Measurements from ENCODE around the gene GPR37.

DNA sequence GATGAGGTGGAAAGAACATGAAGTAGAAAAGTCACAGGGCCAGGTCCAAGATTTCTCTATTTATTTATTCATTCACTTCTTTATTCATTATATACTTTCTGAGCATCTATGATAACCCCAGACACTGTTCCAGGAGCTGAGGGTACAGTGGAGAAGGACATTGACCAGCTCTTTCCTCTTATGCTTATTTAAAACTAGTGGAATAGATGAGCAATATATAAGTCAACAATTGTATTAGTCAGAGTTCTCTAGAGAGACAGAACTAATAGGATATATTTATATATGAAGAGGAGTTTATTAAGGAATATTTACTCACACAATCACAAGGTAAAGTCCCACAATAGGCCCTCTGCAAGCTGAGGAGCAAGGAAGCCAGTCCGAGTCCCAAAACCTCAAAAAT is 15.0 kb upstream of the GPR37 start:
- no peak for TF ChIP-seq GATA2 (IDR thresholded peaks at IDR 0.05; ENCODE audit: low read depth, low read length)
- TF ChIP-seq GATA3 (IDR thresholded peaks at IDR 0.05; ENCODE audit: low read depth, low read length) = no peak
